ENCODE results near the gene FRMPD4.

FRMPD4 gene

GRCh38 chrX:12245650-12246645 lies 107.7 kb downstream of the FRMPD4 start:
- Histone ChIP-seq H3K4me2 (ENCODE audit: low read depth, low read length, poor library complexity, severe bottlenecking) (no peak overlapping the region), H3K27me3 (ENCODE audit: insufficient read depth, low read length, poor library complexity, severe bottlenecking) (no peaks in the 10 kb centered on the region), H3K4me1 (ENCODE audit: insufficient read depth, low read length, poor library complexity, severe bottlenecking) (no peaks in the 10 kb centered on the region), H3F3A (ENCODE audit: low read depth) (no peaks in the 10 kb centered on the region), H3K79me2 (ENCODE audit: insufficient read depth, low read length) (no peaks in the 10 kb centered on the region), H3K36me3 (ENCODE audit: insufficient read depth, low read length) (no peaks in the 10 kb centered on the region), H2AFZ (ENCODE audit: low read length) (no peak overlapping the region), H3K9me2 (replicated peaks; ENCODE audit: low read depth, low read length) (no peaks in the 10 kb centered on the region), H3K4me3 (ENCODE audit: low read length, poor library complexity, severe bottlenecking) (no peak overlapping the region), H4K20me1 (ENCODE audit: insufficient read depth, low read length, poor library complexity, severe bottlenecking) (no peaks in the 10 kb centered on the region), H3K9ac (ENCODE audit: low read depth, low read length, poor library complexity, severe bottlenecking) (no peak overlapping the region), H3K9me3 (ENCODE audit: insufficient read depth, low read depth, low read length) (no peaks in the 10 kb centered on the region)
- TF ChIP-seq CTCF (conservative IDR thresholded peaks at IDR 0.05; ENCODE audit: low read length) (no peak), EZH2phosphoT487 (IDR thresholded peaks at IDR 0.05; ENCODE audit: borderline replicate concordance) (no peak)

GRCh38 chrX:12249997-12250396 lies 111.7 kb downstream of the FRMPD4 start:
- Histone ChIP-seq H3K9me3 (ENCODE audit: insufficient read depth, low read depth, low read length) (no peaks in the 10 kb centered on the region), H3K4me2 (ENCODE audit: low read depth, low read length, poor library complexity, severe bottlenecking) (no peak overlapping the region), H4K20me1 (ENCODE audit: insufficient read depth, low read length, poor library complexity, severe bottlenecking) (no peaks in the 10 kb centered on the region), H3K27me3 (ENCODE audit: insufficient read depth, low read length, poor library complexity, severe bottlenecking) (no peaks in the 10 kb centered on the region), H2AFZ (ENCODE audit: low read length) (no peak overlapping the region), H3K36me3 (ENCODE audit: insufficient read depth, low read length) (no peaks in the 10 kb centered on the region), H3K9ac (ENCODE audit: low read depth, low read length, poor library complexity, severe bottlenecking) (no peak overlapping the region), H3K4me3 (ENCODE audit: low read length, poor library complexity, severe bottlenecking) (no peak overlapping the region), H3K4me1 (ENCODE audit: insufficient read depth, low read length, poor library complexity, severe bottlenecking) (no peaks in the 10 kb centered on the region), H3F3A (ENCODE audit: low read depth) (no peaks in the 10 kb centered on the region), H3K9me2 (replicated peaks; ENCODE audit: low read depth, low read length) (no peaks in the 10 kb centered on the region), H3K79me2 (ENCODE audit: insufficient read depth, low read length) (no peaks in the 10 kb centered on the region)
- TF ChIP-seq EZH2phosphoT487 (IDR thresholded peaks at IDR 0.05; ENCODE audit: borderline replicate concordance) (no peak), CTCF (conservative IDR thresholded peaks at IDR 0.05; ENCODE audit: low read length) (no peak)

DNA sequence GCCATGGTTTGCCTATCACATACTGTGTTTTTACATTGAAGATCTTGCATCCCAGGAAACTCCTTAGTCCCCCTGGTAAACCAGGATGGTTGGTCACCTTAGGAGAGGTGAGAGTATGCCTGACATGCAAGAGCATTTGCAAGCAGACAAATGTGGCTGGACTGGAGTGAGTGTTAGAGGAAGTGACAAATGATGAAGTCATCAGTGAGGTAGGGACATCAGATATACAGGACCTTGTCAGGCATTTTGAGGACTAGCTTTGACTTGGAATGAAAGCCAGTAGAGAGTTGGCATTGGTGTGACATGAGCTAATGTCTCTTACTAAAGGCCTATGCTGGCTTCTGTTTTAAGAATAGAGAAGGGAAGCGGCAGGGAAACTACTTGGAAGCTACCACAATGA lies 124.9 kb downstream of the FRMPD4 start:
- no peak for TF ChIP-seq CTCF (conservative IDR thresholded peaks at IDR 0.05; ENCODE audit: low read length)
- no peak for TF ChIP-seq EZH2phosphoT487 (IDR thresholded peaks at IDR 0.05; ENCODE audit: borderline replicate concordance)
- Histone ChIP-seq H3K9me3 (ENCODE audit: insufficient read depth, low read depth, low read length) (no peaks in the 10 kb centered on the region), H3K27me3 (ENCODE audit: insufficient read depth, low read length, poor library complexity, severe bottlenecking) (no peaks in the 10 kb centered on the region), H3F3A (ENCODE audit: low read depth) (no peaks in the 10 kb centered on the region), H3K36me3 (ENCODE audit: insufficient read depth, low read length) (no peaks in the 10 kb centered on the region), H3K9ac (ENCODE audit: low read depth, low read length, poor library complexity, severe bottlenecking) (no peak overlapping the region), H3K79me2 (ENCODE audit: insufficient read depth, low read length) (no peaks in the 10 kb centered on the region), H2AFZ (ENCODE audit: low read length) (no peak overlapping the region), H3K4me1 (ENCODE audit: insufficient read depth, low read length, poor library complexity, severe bottlenecking) (no peaks in the 10 kb centered on the region), H3K4me2 (ENCODE audit: low read depth, low read length, poor library complexity, severe bottlenecking) (no peak overlapping the region), H3K4me3 (ENCODE audit: low read length, poor library complexity, severe bottlenecking) (no peak overlapping the region), H3K9me2 (replicated peaks; ENCODE audit: low read depth, low read length) (no peaks in the 10 kb centered on the region), H4K20me1 (ENCODE audit: insufficient read depth, low read length, poor library complexity, severe bottlenecking) (no peaks in the 10 kb centered on the region)
